B cell (primary cell): Measurements from ENCODE around the gene KAZN. TPM values are rescaled to one million over a fixed set of nuclear protein-coding genes. Genes with fewer than 3 reads are reported as not detected.

ENCODE experiments used
- ATAC-seq: fragments of 200-7000 bp; cut with Tn5 transposase; one replicate; pipeline ENCODE4 v1.10.0; 2021; ENCODE audit warnings: low read depth, mild to moderate bottlenecking, moderate number of reproducible peaks, moderate library complexity
- CTCF ChIA-PET: fragments of 350-600 bp; sonication (Branson Sonifier 250); formaldehyde crosslinking; loops from one replicate; lab custom pipeline; 2021; ENCODE audit warnings: antibody characterized with exemption, inconsistent platforms; lab: Charles Lee
- POLR2A ChIA-PET: fragments of 350-600 bp; sonication (Branson Sonifier 250); formaldehyde crosslinking; loops from one replicate; lab custom pipeline; 2021; ENCODE audit warnings: antibody characterized with exemption; lab: Charles Lee
- DNase-seq: peaks from one replicate; pipeline ENCODE4 v3.0.0; 2013
- H2AFZ ChIP-seq: 2 replicates; pipeline ENCODE4 v1.6.1; 2012; ENCODE audit warnings: mild to moderate bottlenecking, low read depth, low read length; ENCODE audit not compliant: insufficient read depth, poor library complexity, severe bottlenecking
- H3K27ac ChIP-seq, 2 donors: 1 replicate in 1 of 2; 2 replicates in 1 of 2; pipeline ENCODE4 v1.5.1; 2012 to 2013; ENCODE audit warnings: low read length in 2 of 2, mild to moderate bottlenecking in 2 of 2, moderate library complexity in 1 of 2
- H3K27me3 ChIP-seq, 4 experiments: fragments of 200-600 bp in 1 of 4; sonication (generic) in 1 of 4; replicated peaks in 1 of 4; 1 replicate in 2 of 4; 2 replicates in 2 of 4; pipeline versions ENCODE4 v1.6.1 to v1.7.0; 2013 to 2016; ENCODE audit warnings: low read length in 3 of 4, mild to moderate bottlenecking in 2 of 4, mixed read lengths in 1 of 4, moderate library complexity in 1 of 4; ENCODE audit not compliant: insufficient read depth in 4 of 4, control insufficient read depth in 3 of 4; ENCODE audit errors: control extremely low read depth in 1 of 4
- H3K36me3 ChIP-seq, 2 experiments: replicated peaks in 1 of 2; 1 replicate in 1 of 2; 2 replicates in 1 of 2; pipeline versions ENCODE4 v1.6.1 to v1.7.1; 2013; ENCODE audit warnings: low read length in 1 of 2; ENCODE audit not compliant: insufficient read depth in 2 of 2, control insufficient read depth in 1 of 2; ENCODE audit errors: control extremely low read depth in 1 of 2, extremely low read depth in 1 of 2
- H3K4me1 ChIP-seq, 2 donors: fragments of 200-600 bp in 1 of 2; sonication (generic) in 1 of 2; 1 replicate in 1 of 2; 2 replicates in 1 of 2; pipeline versions ENCODE4 v1.5.1 to v1.6.1; 2013 to 2017; ENCODE audit warnings: low read length in 2 of 2; ENCODE audit not compliant: control insufficient read depth in 2 of 2, insufficient read depth in 2 of 2
- H3K4me2 ChIP-seq: replicated peaks from 2 replicates; pipeline ENCODE3; 2012; ENCODE audit warnings: mild to moderate bottlenecking, low read depth, low read length; ENCODE audit not compliant: poor library complexity, severe bottlenecking
- H3K4me3 ChIP-seq, 5 experiments: fragments of 200-600 bp in 1 of 5; sonication (generic) in 1 of 5; 1 replicate in 3 of 5; 2 replicates in 2 of 5; pipeline versions ENCODE4 v1.5.1 to v1.7.0; 2011 to 2016; ENCODE audit warnings: low read length in 4 of 5, mild to moderate bottlenecking in 4 of 5, low read depth in 2 of 5, control low read depth in 1 of 5, moderate library complexity in 1 of 5; ENCODE audit not compliant: insufficient read depth in 1 of 5; ENCODE audit errors: control extremely low read depth in 1 of 5, extremely low read depth in 1 of 5
- H3K79me2 ChIP-seq: fragments of 200-600 bp; sonication (generic); one replicate; pipeline ENCODE4 v1.6.0; 2016; ENCODE audit warnings: low read length; ENCODE audit not compliant: control insufficient read depth, insufficient read depth
- H3K9ac ChIP-seq: fragments of 200-600 bp; sonication (generic); 2 replicates; pipeline ENCODE4 v1.6.1; 2017; ENCODE audit warnings: mild to moderate bottlenecking, low read length, moderate library complexity
- H3K9me3 ChIP-seq, 3 donors: one replicate each; pipeline versions ENCODE4 v1.6.1 to v1.7.1; 2013; ENCODE audit warnings: low read length in 2 of 3; ENCODE audit not compliant: control insufficient read depth in 2 of 3, insufficient read depth in 1 of 3; ENCODE audit errors: control extremely low read depth in 1 of 3
- H4K20me1 ChIP-seq: 2 replicates; pipeline ENCODE4 v1.6.0; 2012; ENCODE audit warnings: mild to moderate bottlenecking, low read length; ENCODE audit not compliant: insufficient read depth, control insufficient read depth, poor library complexity, severe bottlenecking
- H3K27ac Mint-ChIP-seq: one replicate; pipeline ENCODE4 v1.8.0; 2021; ENCODE audit warnings: mixed read lengths
- H3K27me3 Mint-ChIP-seq: one replicate; pipeline ENCODE4 v1.8.0; 2021; ENCODE audit warnings: mixed read lengths
- H3K4me1 Mint-ChIP-seq: one replicate; pipeline ENCODE4 v1.8.0; 2021; ENCODE audit warnings: mixed read lengths
- H3K4me3 Mint-ChIP-seq: one replicate; pipeline ENCODE4 v1.8.0; 2021; ENCODE audit warnings: mixed read lengths
- H3K9me3 Mint-ChIP-seq: one replicate; pipeline ENCODE4 v1.8.0; 2022; ENCODE audit warnings: mixed read lengths; ENCODE audit not compliant: insufficient read depth
- EZH2 ChIP-seq: IDR thresholded peaks from 2 replicates; pipeline ENCODE4 v1.6.1; 2012; ENCODE audit warnings: borderline replicate concordance, low read depth, mild to moderate bottlenecking, moderate library complexity, low read length; ENCODE audit not compliant: insufficient read depth, poor library complexity, severe bottlenecking
- WGBS: methylation state at CpG from one replicate; pipeline ENCODE4 v1.1.5; 2013; ENCODE audit warnings: missing lambda C conversion rate; ENCODE audit not compliant: insufficient coverage; 5-methylcytosine and 5-hydroxymethylcytosine counted together
- intact Hi-C: fragments of 100-400 bp; cut with micrococcal nuclease; formaldehyde crosslinking; loops from one replicate; pipeline ENCODE4 v1.10.0; 2022
- polyA plus RNA-seq: library from polyadenylated mRNA; depleted of rRNA; stranded (reverse); fragments of >200 nt; gene quantifications from 2 replicates; pipeline ENCODE4 v1.2.3, GENCODE V29; 2012
- total RNA-seq, 2 donors: library from RNA; stranded (reverse); fragments of 120-200 nt in 1 of 2; gene quantifications; 1 replicate in 1 of 2; 2 replicates in 1 of 2; pipeline versions ENCODE4 v1.2.3 to v1.2.4, GENCODE V29; 2013 to 2022
- TF ChIP-seq, protein P1 (sequence below): fragments of 200-600 bp; IDR thresholded peaks from one replicate; pipeline ENCODE4 v1.8.0; 2022; ENCODE audit warnings: antibody characterized with exemption, mild to moderate bottlenecking

Gene KAZN
- total and polyA plus RNA-seq, 2 donors (not counting 1 experiment from before 2014, with no cell fraction given): 0.13 to 0.39 TPM

- TF ChIP-seq EZH2: no peak
- ChIA-PET POLR2A (no interaction called here), CTCF (interaction anchor here (0.8 kb wide), 1 partner anchor 9 kb away, joined by 3 read pairs; no protein-coding TSS in a partner anchor)
- intact Hi-C loops: no loop called here
- Mint-ChIP-seq H3K9me3 (peaks cover 16% of the 10 kb centered on the region), H3K4me1 (no peaks in the 10 kb centered on the region), H3K27me3 (peaks cover 9% of the 10 kb centered on the region), H3K27ac (no peak overlapping the region), H3K4me3 (no peak overlapping the region)
- no peak for DNase-seq
- H3K27ac ChIP-seq: no peak overlapping the region
- no peak overlapping the region for H3K9ac ChIP-seq
- H3K36me3 ChIP-seq: no peaks in the 10 kb centered on the region
- no peaks in the 10 kb centered on the region for H3K4me1 ChIP-seq
- no peaks in the 10 kb centered on the region for H3K27me3 ChIP-seq
- 97% methylated on average over 3 of the region's 6 CpGs for WGBS
- ATAC-seq: no peak
- H4K20me1 ChIP-seq: no peaks in the 10 kb centered on the region
- peaks cover 0 to 30% (median 21%) of the 10 kb centered on the region in 3 donors for H3K9me3 ChIP-seq
- H3K79me2 ChIP-seq: no peaks in the 10 kb centered on the region
- no peak overlapping the region for H3K4me3 ChIP-seq
- H3K4me2 ChIP-seq: no peak overlapping the region
- H2AFZ ChIP-seq: no peak overlapping the region
Observed at GRCh38 chr1:14843525-14843924, 245.0 kb downstream of the KAZN start.

GRCh38 chr1:14844356-14844755 lies 245.9 kb downstream of the KAZN start:
- Histone ChIP-seq H3K79me2 (no peaks in the 10 kb centered on the region), H4K20me1 (no peaks in the 10 kb centered on the region), H3K36me3 (no peaks in the 10 kb centered on the region), H3K9ac (no peak overlapping the region), H3K27me3 (no peaks in the 10 kb centered on the region), H2AFZ (no peak overlapping the region), H3K4me1 (no peaks in the 10 kb centered on the region), H3K4me2 (no peak overlapping the region), H3K9me3 (peaks cover 0 to 27% (median 21%) of the 10 kb centered on the region in 3 donors), H3K27ac (no peak overlapping the region), H3K4me3 (no peak overlapping the region)
- DNase-seq: no peak
- Mint-ChIP-seq H3K27me3 (peaks cover 8% of the 10 kb centered on the region), H3K4me1 (no peaks in the 10 kb centered on the region), H3K4me3 (no peak overlapping the region), H3K27ac (no peak overlapping the region), H3K9me3 (peaks cover 16% of the 10 kb centered on the region)
- intact Hi-C loops: no loop called here
- TF ChIP-seq, protein P1, sequence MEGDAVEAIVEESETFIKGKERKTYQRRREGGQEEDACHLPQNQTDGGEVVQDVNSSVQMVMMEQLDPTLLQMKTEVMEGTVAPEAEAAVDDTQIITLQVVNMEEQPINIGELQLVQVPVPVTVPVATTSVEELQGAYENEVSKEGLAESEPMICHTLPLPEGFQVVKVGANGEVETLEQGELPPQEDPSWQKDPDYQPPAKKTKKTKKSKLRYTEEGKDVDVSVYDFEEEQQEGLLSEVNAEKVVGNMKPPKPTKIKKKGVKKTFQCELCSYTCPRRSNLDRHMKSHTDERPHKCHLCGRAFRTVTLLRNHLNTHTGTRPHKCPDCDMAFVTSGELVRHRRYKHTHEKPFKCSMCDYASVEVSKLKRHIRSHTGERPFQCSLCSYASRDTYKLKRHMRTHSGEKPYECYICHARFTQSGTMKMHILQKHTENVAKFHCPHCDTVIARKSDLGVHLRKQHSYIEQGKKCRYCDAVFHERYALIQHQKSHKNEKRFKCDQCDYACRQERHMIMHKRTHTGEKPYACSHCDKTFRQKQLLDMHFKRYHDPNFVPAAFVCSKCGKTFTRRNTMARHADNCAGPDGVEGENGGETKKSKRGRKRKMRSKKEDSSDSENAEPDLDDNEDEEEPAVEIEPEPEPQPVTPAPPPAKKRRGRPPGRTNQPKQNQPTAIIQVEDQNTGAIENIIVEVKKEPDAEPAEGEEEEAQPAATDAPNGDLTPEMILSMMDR: no peak
- TF ChIP-seq EZH2: no peak
- POLR2A ChIA-PET: no interaction called here
- CTCF ChIA-PET: interaction anchor here (0.8 kb wide), 1 partner anchor 10 kb away, joined by 3 read pairs; no protein-coding TSS in a partner anchor
- 18% methylated on average over 1 of the region's 2 CpGs for WGBS
- no peak for ATAC-seq
